GM12891 (cell line): Measurements from ENCODE around the gene MERTK.
"Not testable (repeated sequence)": the region's sequence is repeated elsewhere in the genome, so short reads cannot be mapped to it uniquely, and the experiment has no call there.

Source experiments
- POLR2A ChIP-seq: IDR thresholded peaks from 2 replicates; pipeline ENCODE4 v1.6.1; 2011; ENCODE audit warnings: low read depth, low read length, control low read depth
- POLR2AphosphoS5 ChIP-seq: IDR thresholded peaks from 2 replicates; pipeline ENCODE4 v1.6.1; 2011; ENCODE audit warnings: low read depth, low read length, control low read depth
- SPI1 ChIP-seq: IDR thresholded peaks from 2 replicates; pipeline ENCODE4 v1.6.1; 2011; ENCODE audit warnings: low read depth, low read length, control low read depth
- TAF1 ChIP-seq: IDR thresholded peaks from 2 replicates; pipeline ENCODE4 v1.6.1; 2011; ENCODE audit warnings: low read depth, low read length, control low read depth

DNA sequence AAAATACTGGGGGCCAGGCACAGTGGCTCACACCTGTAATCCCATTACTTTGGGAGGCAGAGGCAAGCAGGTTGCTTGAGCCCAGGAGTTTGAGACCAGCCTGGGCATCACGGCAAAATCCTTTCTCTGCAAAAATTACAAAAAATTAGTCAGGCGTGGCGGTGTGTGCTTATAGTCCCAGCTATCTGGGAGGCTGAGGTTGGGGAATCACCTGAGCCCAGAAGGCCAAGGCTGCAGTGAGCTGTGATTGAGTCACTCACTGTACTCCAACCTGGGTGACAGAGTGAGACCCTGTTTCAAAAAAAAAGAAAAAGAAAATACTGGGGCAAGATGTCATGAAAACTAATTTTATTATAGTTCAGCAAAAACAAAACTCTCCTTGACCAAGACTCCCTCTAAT, 38.4 kb upstream of the MERTK start:
- not testable (repeated sequence) for TF ChIP-seq POLR2A, SPI1, TAF1, POLR2AphosphoS5
